GM23338 (cell line): ENCODE measurements around the gene FRG2B. TPM values are rescaled to one million over a fixed set of nuclear protein-coding genes. Genes with fewer than 3 reads are reported as not detected.
"Not testable (repeated sequence)": the region's sequence is repeated elsewhere in the genome, so short reads cannot be mapped to it uniquely, and the experiment has no call there.

Source experiments
- ATAC-seq: fragments of 200-7000 bp; cut with Tn5 transposase; 3 replicates; pipeline ENCODE4 v1.9.1; 2020
- DNase-seq: peaks from one replicate; pipeline ENCODE4 v3.0.0-alpha.2; 2015; ENCODE audit warnings: low spot score
- H2AFZ ChIP-seq: fragments of 200-600 bp; sonication (generic); 2 replicates; pipeline ENCODE4 v1.8.0; 2016; ENCODE audit warnings: antibody characterized with exemption, mild to moderate bottlenecking, moderate library complexity
- H3F3A ChIP-seq: fragments of 200-600 bp; sonication (generic); replicated peaks from 2 replicates; pipeline ENCODE4 v1.8.0; 2017; ENCODE audit warnings: antibody characterized with exemption, mixed run types, low read depth
- H3K27ac ChIP-seq: fragments of 200-600 bp; sonication (generic); 2 replicates; pipeline ENCODE4 v1.6.1; 2016; ENCODE audit warnings: low read depth
- H3K27me3 ChIP-seq: fragments of 200-600 bp; sonication (generic); 2 replicates; pipeline ENCODE4 v1.8.0; 2016; ENCODE audit warnings: mild to moderate bottlenecking, mixed run types, moderate library complexity; ENCODE audit not compliant: insufficient read depth
- H3K36me3 ChIP-seq: fragments of 200-600 bp; sonication (generic); 2 replicates; pipeline ENCODE4 v1.8.0; 2016; ENCODE audit warnings: mild to moderate bottlenecking; ENCODE audit not compliant: insufficient read depth
- H3K4me1 ChIP-seq: fragments of 200-600 bp; sonication (generic); 2 replicates; pipeline ENCODE4 v1.8.0; 2016; ENCODE audit warnings: mild to moderate bottlenecking, moderate library complexity; ENCODE audit not compliant: insufficient read depth
- H3K4me2 ChIP-seq: fragments of 200-600 bp; sonication (generic); 2 replicates; pipeline ENCODE4 v1.7.1; 2017; ENCODE audit warnings: mixed run types
- H3K4me3 ChIP-seq: fragments of 200-600 bp; sonication (generic); 2 replicates; pipeline ENCODE4 v1.6.1; 2016; ENCODE audit warnings: mixed run types
- H3K79me2 ChIP-seq: fragments of 200-600 bp; sonication (generic); replicated peaks from 2 replicates; pipeline ENCODE4 v1.8.0; 2017; ENCODE audit warnings: mild to moderate bottlenecking; ENCODE audit not compliant: insufficient read depth
- H3K9me2 ChIP-seq: fragments of 200-600 bp; sonication (generic); 2 replicates; pipeline ENCODE4 v1.8.0; 2017; ENCODE audit not compliant: insufficient read depth
- H4K20me1 ChIP-seq: fragments of 200-600 bp; sonication (generic); replicated peaks from 2 replicates; pipeline ENCODE4 v1.8.0; 2017; ENCODE audit warnings: mild to moderate bottlenecking; ENCODE audit not compliant: insufficient read depth
- H3K27ac Mint-ChIP-seq: 2 replicates; pipeline ENCODE4 v1.8.0; 2020; ENCODE audit warnings: inconsistent platforms, mild to moderate bottlenecking, moderate library complexity, mixed read lengths
- H3K27me3 Mint-ChIP-seq: 3 replicates; pipeline ENCODE4 v1.8.0; 2022; ENCODE audit warnings: low read depth, mild to moderate bottlenecking, moderate library complexity, mixed read lengths, inconsistent platforms; ENCODE audit not compliant: insufficient read depth, poor library complexity
- H3K36me3 Mint-ChIP-seq: 3 replicates; pipeline ENCODE4 v1.8.0; 2021; ENCODE audit warnings: low read depth, mild to moderate bottlenecking, inconsistent platforms, moderate library complexity, mixed read lengths
- H3K4me1 Mint-ChIP-seq: 3 replicates; pipeline ENCODE4 v1.8.0; 2020; ENCODE audit warnings: mild to moderate bottlenecking, inconsistent platforms, mixed read lengths
- H3K4me3 Mint-ChIP-seq: 3 replicates; pipeline ENCODE4 v1.8.0; 2021; ENCODE audit warnings: moderate library complexity, mild to moderate bottlenecking, inconsistent platforms, mixed read lengths
- H3K9me3 Mint-ChIP-seq: 3 replicates; pipeline ENCODE4 v1.8.0; 2020; ENCODE audit warnings: moderate library complexity, mild to moderate bottlenecking, inconsistent platforms, mixed read lengths
- long read RNA-seq: library from polyadenylated mRNA; unstranded; transcript quantifications from one replicate; pipeline ENCODE4 v2.0.0, GENCODE V29; 2020; ENCODE audit not compliant: unreplicated experiment
- polyA plus RNA-seq: library from polyadenylated mRNA; unstranded; fragments of >200 nt; fragmentation: Nextera tagmentation; extraction: Ambion mirVana; gene quantifications from 2 replicates; pipeline ENCODE4 v1.2.1, GENCODE V29; 2016
- total RNA-seq: library from RNA; depleted of rRNA; stranded (reverse); fragments of >200 nt; shearing (Covaris generic); gene quantifications from 2 replicates; pipeline ENCODE4 v1.2.3, GENCODE V29; 2014; rRNA removed

Gene FRG2B
- total RNA-seq: not detected in 2 replicates
- not detected in 2 replicates for polyA plus RNA-seq
- long read RNA-seq: 0 reads

DNA sequence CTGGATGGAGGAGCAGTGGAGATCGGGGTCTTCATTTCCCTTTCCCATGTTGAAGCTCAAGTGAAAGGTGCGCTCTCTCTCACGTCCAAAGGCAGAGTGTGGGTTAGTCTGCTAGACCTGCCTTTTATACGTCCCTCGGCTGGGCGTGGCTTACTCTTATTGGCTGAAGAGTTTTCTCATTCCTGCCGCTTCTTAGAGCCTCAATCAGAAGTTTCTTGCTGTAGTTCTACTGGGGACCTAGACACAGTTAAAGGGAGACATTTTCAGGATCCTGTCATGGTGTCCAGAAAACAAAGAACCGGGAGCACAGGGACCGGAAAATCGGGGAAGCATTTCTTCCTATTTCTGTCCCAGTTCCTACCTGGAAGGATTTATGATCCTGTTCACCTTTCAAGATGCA, at the start of gene FRG2B:
Gene FRG2B (minus strand): TSS at position 101 of the 400 bp plus-strand sequence. CDS start 53 bp downstream, at position 48.
- H3K4me1 ChIP-seq, H3K36me3 ChIP-seq, H3K4me1 Mint-ChIP-seq, H3K27ac Mint-ChIP-seq, H3K4me2 ChIP-seq, H3K4me3 Mint-ChIP-seq, H2AFZ ChIP-seq, H4K20me1 ChIP-seq, H3K27ac ChIP-seq, H3K9me2 ChIP-seq, H3K36me3 Mint-ChIP-seq, H3K79me2 ChIP-seq, H3F3A ChIP-seq, ATAC-seq, H3K4me3 ChIP-seq, H3K9me3 Mint-ChIP-seq, DNase-seq: not testable (repeated sequence)
- peaks cover 17% of the 10 kb centered on the region for H3K27me3 Mint-ChIP-seq
- H3K27me3 ChIP-seq: peaks cover 24% of the 10 kb centered on the region

DNA sequence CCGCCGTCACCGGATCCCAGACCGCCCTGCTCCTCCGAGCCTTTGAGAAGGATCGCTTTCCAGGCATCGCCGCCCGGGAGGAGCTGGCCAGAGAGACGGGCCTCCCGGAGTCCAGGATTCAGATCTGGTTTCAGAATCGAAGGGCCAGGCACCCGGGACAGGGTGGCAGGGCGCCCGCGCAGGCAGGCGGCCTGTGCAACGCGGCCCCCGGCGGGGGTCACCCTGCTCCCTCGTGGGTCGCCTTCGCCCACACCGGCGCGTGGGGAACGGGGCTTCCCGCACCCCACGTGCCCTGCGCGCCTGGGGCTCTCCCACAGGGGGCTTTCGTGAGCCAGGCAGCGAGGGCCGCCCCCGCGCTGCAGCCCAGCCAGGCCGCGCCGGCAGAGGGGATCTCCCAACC, 40.9 kb upstream of the FRG2B start:
- H3K9me2 ChIP-seq, H3K27me3 Mint-ChIP-seq, H3K27ac ChIP-seq, H3K4me1 ChIP-seq, H3F3A ChIP-seq, H3K4me2 ChIP-seq, H3K4me3 Mint-ChIP-seq, H2AFZ ChIP-seq, ATAC-seq, H3K36me3 ChIP-seq, H3K4me1 Mint-ChIP-seq, H3K79me2 ChIP-seq, DNase-seq, H3K4me3 ChIP-seq, H3K36me3 Mint-ChIP-seq, H4K20me1 ChIP-seq, H3K27ac Mint-ChIP-seq: not testable (repeated sequence)
- peaks cover 12% of the 10 kb centered on the region for H3K9me3 Mint-ChIP-seq
- peaks cover 16% of the 10 kb centered on the region for H3K27me3 ChIP-seq

DNA sequence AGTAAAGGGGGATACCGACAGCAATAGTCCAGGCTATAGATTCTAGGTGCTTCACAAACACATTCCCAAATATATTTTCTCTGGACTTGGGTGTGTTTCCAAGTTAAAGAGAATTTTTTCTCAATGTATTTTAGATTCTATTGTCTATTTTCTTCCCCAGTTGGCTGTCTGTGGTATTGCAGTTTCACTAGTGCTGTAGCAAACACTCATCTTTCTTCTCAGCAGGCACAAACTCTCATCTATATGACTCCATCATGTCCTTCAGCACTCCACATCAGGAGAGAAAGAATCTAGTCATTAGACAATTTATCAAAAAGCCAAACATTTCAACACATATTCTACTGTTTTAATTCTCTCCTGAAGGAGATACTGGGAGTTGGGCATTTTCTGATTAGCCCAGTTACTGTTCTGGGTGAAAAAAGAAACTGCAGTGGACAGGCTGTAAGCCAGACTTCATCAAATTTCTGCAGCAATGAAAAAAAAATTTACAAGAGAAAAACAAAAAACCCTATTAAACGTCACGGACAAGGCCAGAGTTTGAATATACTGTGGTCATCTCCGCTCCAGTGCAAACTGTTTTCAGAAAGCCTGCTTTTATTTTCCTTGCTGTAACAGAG, 37.1 kb upstream of the FRG2B start:
- H3K36me3 Mint-ChIP-seq, ATAC-seq, H3K4me1 Mint-ChIP-seq, H3F3A ChIP-seq, H3K36me3 ChIP-seq, H3K27me3 Mint-ChIP-seq, H3K4me1 ChIP-seq, DNase-seq, H3K9me2 ChIP-seq, H3K79me2 ChIP-seq, H3K4me3 Mint-ChIP-seq, H3K4me3 ChIP-seq, H4K20me1 ChIP-seq, H3K4me2 ChIP-seq, H3K27ac Mint-ChIP-seq, H3K27ac ChIP-seq, H2AFZ ChIP-seq: not testable (repeated sequence)
- H3K27me3 ChIP-seq: peaks cover 22% of the 10 kb centered on the region
- H3K9me3 Mint-ChIP-seq: peaks cover 25% of the 10 kb centered on the region

DNA sequence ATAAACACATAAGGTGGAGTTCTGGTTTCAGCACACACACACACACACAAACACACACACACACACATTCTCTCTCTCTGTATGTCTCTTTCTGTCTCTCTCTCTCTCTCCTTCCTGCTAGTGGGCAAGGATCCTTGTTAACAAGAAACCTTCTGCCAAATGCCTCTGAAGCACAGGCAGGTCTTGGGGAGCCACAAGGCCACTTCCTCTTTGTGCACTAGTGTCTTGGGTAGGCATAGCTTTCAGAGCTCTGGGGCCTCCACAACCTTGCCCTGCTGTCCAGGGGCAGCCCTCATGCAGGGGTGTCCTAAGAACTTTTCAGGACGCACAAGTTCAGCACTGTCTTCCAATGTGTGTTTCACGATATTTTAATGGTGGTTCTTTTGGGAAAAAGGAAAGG, 34.5 kb upstream of the FRG2B start:
- not testable (repeated sequence) for H3K79me2 ChIP-seq, DNase-seq, H3K4me2 ChIP-seq, H2AFZ ChIP-seq, H4K20me1 ChIP-seq, H3K4me3 Mint-ChIP-seq, H3K27me3 Mint-ChIP-seq, H3K36me3 ChIP-seq, H3K4me1 Mint-ChIP-seq, ATAC-seq, H3K9me2 ChIP-seq, H3K4me3 ChIP-seq, H3K27ac Mint-ChIP-seq, H3F3A ChIP-seq, H3K36me3 Mint-ChIP-seq, H3K27ac ChIP-seq, H3K4me1 ChIP-seq
- H3K9me3 Mint-ChIP-seq: peaks cover 27% of the 10 kb centered on the region
- peaks cover 22% of the 10 kb centered on the region for H3K27me3 ChIP-seq

DNA sequence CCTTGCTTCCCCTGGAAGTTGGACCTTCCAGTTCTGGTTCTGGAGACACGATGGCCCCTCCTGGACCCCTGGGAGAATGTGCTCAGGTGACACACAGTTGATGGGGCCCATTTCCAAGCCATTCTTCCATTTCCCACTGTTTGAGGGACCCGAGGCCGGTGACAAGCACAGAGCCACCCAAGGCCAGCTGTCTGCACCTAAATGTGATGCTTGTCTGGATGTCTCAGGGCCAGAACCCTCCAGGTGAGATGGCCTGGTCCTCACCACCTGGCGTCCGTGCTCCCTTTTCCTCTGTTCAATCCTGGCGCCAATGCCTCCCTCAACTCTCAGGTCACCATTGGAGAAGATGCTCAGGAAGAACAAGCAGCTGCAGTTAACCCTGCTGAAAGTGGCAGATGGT, 33.9 kb upstream of the FRG2B start:
- not testable (repeated sequence) for H3K4me3 Mint-ChIP-seq, ATAC-seq, H3K79me2 ChIP-seq, H2AFZ ChIP-seq, H3F3A ChIP-seq, H3K4me3 ChIP-seq, H3K27ac Mint-ChIP-seq, H3K4me1 ChIP-seq, H3K36me3 ChIP-seq, H3K9me2 ChIP-seq, H3K27ac ChIP-seq, H3K27me3 Mint-ChIP-seq, H3K4me2 ChIP-seq, H3K4me1 Mint-ChIP-seq, H4K20me1 ChIP-seq, H3K36me3 Mint-ChIP-seq, DNase-seq
- H3K27me3 ChIP-seq: peaks cover 22% of the 10 kb centered on the region
- peaks cover 27% of the 10 kb centered on the region for H3K9me3 Mint-ChIP-seq

DNA sequence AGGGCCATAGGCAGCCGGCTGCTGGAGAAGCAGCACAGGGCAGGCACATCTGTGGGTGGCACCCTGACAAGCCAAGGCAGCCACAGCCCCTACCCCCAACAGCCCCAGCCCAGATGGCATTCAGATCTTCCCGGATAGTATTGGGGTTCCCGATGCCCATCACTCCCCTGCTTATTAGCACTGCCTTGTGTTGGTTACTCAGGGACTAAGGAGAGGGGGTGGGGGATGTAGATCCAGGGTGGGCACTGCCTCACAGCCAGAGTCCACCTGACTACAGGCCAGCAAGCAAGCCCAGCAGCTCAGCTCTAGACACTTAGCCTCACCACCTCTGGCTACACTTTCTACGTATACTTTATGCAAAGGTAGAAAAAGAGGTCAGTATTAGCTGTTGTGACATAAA, 30.7 kb upstream of the FRG2B start:
- not testable (repeated sequence) for H3K27ac Mint-ChIP-seq, H3F3A ChIP-seq, H3K36me3 ChIP-seq, H3K27me3 ChIP-seq, H3K36me3 Mint-ChIP-seq, H2AFZ ChIP-seq, H3K4me3 Mint-ChIP-seq, H3K27me3 Mint-ChIP-seq, H3K4me1 Mint-ChIP-seq, H3K4me1 ChIP-seq, ATAC-seq, DNase-seq, H3K27ac ChIP-seq, H3K79me2 ChIP-seq, H3K4me3 ChIP-seq, H3K4me2 ChIP-seq, H4K20me1 ChIP-seq, H3K9me2 ChIP-seq
- peaks cover 26% of the 10 kb centered on the region for H3K9me3 Mint-ChIP-seq
